IgD-negative memory B cell (primary cell): ENCODE data around the gene STMP1. TPM values are rescaled to one million over a fixed set of nuclear protein-coding genes. Genes with fewer than 3 reads are reported as not detected.
"Not testable (repeated sequence)": the region's sequence is repeated elsewhere in the genome, so short reads cannot be mapped to it uniquely, and the experiment has no call there.

ENCODE experiments used
- H3K27ac Mint-ChIP-seq, 3 donors: one replicate each; pipeline ENCODE4 v1.8.0; 2020 to 2022; ENCODE audit warnings: mild to moderate bottlenecking in 3 of 3, mixed read lengths in 3 of 3, moderate library complexity in 1 of 3
- H3K27me3 Mint-ChIP-seq: one replicate; pipeline ENCODE4 v1.8.0; 2021; ENCODE audit warnings: mixed read lengths
- H3K36me3 Mint-ChIP-seq: one replicate; pipeline ENCODE4 v1.8.0; 2020; ENCODE audit warnings: mild to moderate bottlenecking, mixed read lengths
- H3K4me1 Mint-ChIP-seq, 3 donors: one replicate each; pipeline ENCODE4 v1.8.0; 2020 to 2022; ENCODE audit warnings: mixed read lengths in 3 of 3, mild to moderate bottlenecking in 1 of 3
- H3K4me3 Mint-ChIP-seq, 4 donors: one replicate each; pipeline ENCODE4 v1.8.0; 2020 to 2022; ENCODE audit warnings: mild to moderate bottlenecking in 4 of 4, mixed read lengths in 4 of 4, moderate library complexity in 3 of 4
- H3K9me3 Mint-ChIP-seq, 3 donors: one replicate each; pipeline ENCODE4 v1.8.0; 2020 to 2021; ENCODE audit warnings: mixed read lengths in 3 of 3, mild to moderate bottlenecking in 1 of 3
- polyA plus RNA-seq: library from polyadenylated mRNA; unstranded; fragments of 300-500 nt; fragmentation: Illumina TruSeq; gene quantifications from one replicate; pipeline ENCODE4 v1.2.3, GENCODE V29; 2021

The STMP1 gene
- polyA plus RNA-seq: 43.7 TPM

DNA sequence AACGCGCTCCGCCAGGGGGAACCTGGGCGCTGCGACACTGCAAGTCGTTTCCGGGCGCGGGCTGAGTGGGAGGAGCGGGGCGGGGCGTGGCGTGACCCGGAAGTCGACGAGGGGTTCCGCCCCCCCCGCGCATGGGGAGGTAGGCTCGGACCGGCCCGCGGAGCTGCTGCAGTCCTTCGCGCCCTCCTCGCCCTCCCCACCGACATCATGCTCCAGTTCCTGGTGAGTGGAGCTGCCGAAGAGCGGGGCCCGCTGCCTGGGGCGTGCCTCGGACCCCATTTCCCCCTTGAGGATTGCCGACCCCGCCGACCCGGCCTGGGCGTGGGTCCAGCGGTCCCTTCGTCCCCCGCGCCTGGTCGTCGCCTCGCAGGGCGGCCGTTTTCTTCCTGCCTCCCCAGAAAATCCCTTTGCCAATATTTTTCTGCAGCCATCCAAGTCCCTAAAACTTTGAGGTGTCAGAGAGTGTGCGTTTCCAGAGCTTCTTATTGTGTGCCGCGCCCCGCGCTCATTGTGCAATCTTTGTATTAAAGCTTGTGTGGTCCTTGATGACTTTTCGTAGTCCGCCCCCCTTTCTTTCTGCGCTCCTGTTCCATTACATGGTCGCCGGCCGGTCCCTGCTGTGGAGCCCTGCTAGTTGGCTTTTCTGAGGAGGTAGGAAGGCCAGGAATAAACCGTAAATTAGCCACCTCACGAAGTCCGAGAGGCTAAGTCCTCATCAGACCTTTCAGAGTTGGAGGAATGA is at the start of gene STMP1:
Gene STMP1 (plus strand): TSS at position 142 of the 742 bp plus-strand sequence.
- H3K27me3 Mint-ChIP-seq: no peaks in the 10 kb centered on the region
- H3K9me3 Mint-ChIP-seq: peaks cover 0 to 2% (median 0%) of the 10 kb centered on the region in 3 donors
- H3K27ac Mint-ChIP-seq: peak within 1 kb of the TSS; percentile 51 to 98 (median 93)
- H3K36me3 Mint-ChIP-seq: no peaks in the 10 kb centered on the region
- H3K4me3 Mint-ChIP-seq: peak within 1 kb of the TSS; percentile 94 to 99 (median 97)
- peaks cover 17 to 38% (median 26%) of the 10 kb centered on the region in 3 donors for H3K4me1 Mint-ChIP-seq

DNA sequence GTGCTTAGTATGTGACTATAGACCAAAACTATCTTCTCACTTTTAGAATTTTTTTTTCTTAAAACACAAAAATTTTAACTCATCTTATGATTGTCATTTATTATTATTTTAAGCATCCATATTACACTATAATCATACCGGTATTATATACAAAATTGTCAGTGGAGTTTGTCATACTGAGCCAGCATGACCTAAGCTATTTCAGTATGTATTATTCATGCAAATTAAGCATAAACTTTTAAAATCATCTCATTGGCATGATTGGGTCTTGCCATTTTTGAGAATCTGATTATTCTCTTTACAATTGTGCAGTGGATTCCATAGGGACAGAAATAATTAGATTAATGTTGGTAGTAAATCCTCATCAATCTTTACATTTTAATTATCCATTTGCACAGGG is 46.2 kb upstream of the STMP1 start:
- Mint-ChIP-seq H3K9me3 (no peaks in the 10 kb centered on the region), H3K4me3 (no peak overlapping the region), H3K27me3 (no peaks in the 10 kb centered on the region), H3K27ac (no peak overlapping the region), H3K36me3 (peaks cover 6% of the 10 kb centered on the region), H3K4me1 (no peaks in the 10 kb centered on the region)

GRCh38 chr7:135617781-135618180 is 44.5 kb upstream of the STMP1 start:
- H3K4me3 Mint-ChIP-seq: no peak overlapping the region
- H3K4me1 Mint-ChIP-seq: peaks cover 0 to 1% (median 0%) of the 10 kb centered on the region in 3 donors
- no peaks in the 10 kb centered on the region for H3K27me3 Mint-ChIP-seq
- peak overlapping the region in 1 of 3 donors; percentile 16 for H3K27ac Mint-ChIP-seq
- H3K36me3 Mint-ChIP-seq: peaks cover 6% of the 10 kb centered on the region
- no peaks in the 10 kb centered on the region for H3K9me3 Mint-ChIP-seq

DNA sequence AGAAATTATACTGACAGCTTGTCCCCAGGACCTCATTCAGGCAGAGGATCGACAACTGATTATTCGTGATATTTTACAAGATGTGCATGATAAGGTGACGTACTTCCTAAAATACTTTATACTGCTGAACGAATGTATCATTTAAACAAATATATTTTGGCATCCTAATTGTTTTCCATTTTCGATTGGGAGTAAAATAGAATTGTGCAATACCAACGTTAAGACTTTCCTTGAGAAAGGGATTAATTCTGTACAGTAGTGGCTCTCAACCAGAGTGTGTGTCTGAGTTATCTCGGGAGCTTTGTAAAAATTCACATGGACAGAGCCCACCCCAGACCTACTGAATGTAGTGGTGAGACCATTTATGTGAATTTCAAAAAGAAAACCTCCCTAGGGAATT is 43.8 kb upstream of the STMP1 start:
- H3K9me3 Mint-ChIP-seq: no peaks in the 10 kb centered on the region
- H3K4me1 Mint-ChIP-seq: peaks cover 0 to 1% (median 0%) of the 10 kb centered on the region in 3 donors
- H3K27ac Mint-ChIP-seq: no peak overlapping the region
- H3K27me3 Mint-ChIP-seq: no peaks in the 10 kb centered on the region
- H3K36me3 Mint-ChIP-seq: peaks cover 7% of the 10 kb centered on the region
- H3K4me3 Mint-ChIP-seq: no peak overlapping the region

GRCh38 chr7:135620447-135620846 is 41.9 kb upstream of the STMP1 start:
- H3K27me3 Mint-ChIP-seq: no peaks in the 10 kb centered on the region
- no peak overlapping the region for H3K27ac Mint-ChIP-seq
- peaks cover 5% of the 10 kb centered on the region for H3K36me3 Mint-ChIP-seq
- H3K9me3 Mint-ChIP-seq: no peaks in the 10 kb centered on the region
- H3K4me1 Mint-ChIP-seq: peaks cover 0 to 1% (median 0%) of the 10 kb centered on the region in 3 donors
- H3K4me3 Mint-ChIP-seq: no peak overlapping the region

DNA sequence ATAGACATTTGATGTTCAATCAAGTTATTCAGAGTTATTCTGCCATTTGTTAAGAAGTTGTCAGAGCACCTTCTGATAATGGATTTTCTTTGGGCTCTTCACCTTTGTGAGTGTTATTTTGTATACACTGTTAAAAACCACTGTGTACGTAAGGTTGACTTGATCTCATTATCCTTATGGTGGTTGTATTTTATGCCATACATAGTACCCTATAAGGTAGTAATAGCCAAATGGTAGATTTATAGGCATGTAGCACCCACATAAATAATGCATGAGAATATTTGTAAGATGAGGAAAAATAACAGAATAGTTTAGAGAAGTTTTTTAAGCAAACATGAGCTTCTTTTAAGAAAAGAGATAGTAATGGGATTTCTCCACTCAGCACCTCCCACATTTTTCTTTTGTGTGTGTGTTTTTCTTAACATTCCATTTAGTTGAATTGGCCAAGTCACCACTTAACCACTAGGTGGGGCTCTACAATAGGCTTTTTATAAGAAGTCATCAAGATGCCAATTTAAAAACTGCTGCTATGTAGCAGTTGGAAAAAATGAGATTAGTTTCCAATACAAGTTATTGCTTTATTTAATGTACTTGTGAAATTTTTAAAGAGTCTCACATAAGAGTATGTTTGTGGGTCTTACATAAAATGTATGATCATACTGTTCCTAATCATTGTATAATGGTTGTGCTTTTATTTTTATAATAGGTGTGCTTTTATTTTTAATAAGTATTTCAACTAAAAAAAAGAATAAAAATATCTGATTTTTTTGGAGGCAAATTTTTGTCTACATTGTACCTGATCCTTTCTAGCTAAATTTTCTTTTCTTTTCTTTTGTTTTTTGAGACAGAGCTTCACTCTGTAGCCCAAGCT is 41.1 kb upstream of the STMP1 start:
- H3K36me3 Mint-ChIP-seq: peaks cover 6% of the 10 kb centered on the region
- peaks cover 0 to 1% (median 0%) of the 10 kb centered on the region in 3 donors for H3K4me1 Mint-ChIP-seq
- no peaks in the 10 kb centered on the region for H3K27me3 Mint-ChIP-seq
- no peak overlapping the region for H3K27ac Mint-ChIP-seq
- no peaks in the 10 kb centered on the region for H3K9me3 Mint-ChIP-seq
- no peak overlapping the region for H3K4me3 Mint-ChIP-seq

DNA sequence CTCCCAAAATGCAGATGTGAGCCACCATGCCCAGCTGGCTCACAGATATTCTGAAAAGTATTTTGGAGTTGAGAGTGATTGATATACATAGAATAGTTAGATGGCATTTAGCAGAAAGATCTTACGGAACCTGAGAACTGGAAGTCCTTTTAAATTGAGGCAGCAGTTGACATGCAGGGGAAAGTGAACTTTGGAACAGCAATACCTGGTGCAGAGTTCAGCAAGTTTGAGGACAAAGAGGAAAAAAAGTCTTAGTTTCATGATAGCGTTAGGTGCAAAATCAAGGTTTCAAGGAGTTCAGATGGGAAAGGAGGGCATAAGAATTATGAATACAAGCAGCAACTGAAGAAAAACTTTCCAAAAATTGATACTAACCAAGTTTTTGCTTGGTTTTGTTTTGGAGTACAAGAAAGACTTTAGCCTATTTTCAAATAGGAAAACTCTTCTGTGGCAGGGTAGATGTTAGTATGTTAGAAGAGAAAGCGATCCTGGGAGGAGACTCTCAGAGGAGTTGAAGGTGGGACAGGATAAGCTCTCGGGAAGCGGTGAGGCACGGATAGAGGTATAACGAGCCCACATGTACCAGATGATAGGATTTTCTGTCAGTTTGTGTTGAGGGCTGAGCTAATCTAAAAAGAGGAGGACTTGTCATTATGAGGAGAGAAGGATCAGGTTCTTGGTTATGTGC is 28.0 kb upstream of the STMP1 start:
- Mint-ChIP-seq H3K27ac (peak overlapping the region in 2 of 3 donors; percentile 32 to 79), H3K9me3 (no peaks in the 10 kb centered on the region), H3K4me3 (no peak overlapping the region), H3K27me3 (no peaks in the 10 kb centered on the region), H3K4me1 (peaks cover 0 to 2% (median 0%) of the 10 kb centered on the region in 3 donors), H3K36me3 (peaks cover 10% of the 10 kb centered on the region)

DNA sequence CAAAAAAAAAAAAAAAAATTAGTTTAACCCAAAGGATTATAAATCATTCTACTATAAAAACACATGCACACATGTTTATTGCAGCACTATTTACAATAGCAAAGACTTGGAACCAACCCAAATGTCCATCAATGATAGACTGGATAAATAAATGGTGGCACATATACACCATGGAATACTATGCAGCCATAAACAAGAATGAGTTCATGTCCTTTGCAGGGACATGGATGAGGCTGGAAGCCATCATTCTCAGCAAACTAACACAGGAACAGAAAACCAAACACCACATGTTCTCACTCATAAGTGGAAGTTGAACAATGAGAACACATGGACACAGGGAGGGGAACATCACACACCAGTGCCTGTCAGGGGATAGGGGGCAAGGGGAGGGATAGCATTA is 22.6 kb upstream of the STMP1 start:
- not testable (repeated sequence) for H3K27me3 Mint-ChIP-seq, H3K36me3 Mint-ChIP-seq, H3K9me3 Mint-ChIP-seq, H3K4me1 Mint-ChIP-seq, H3K27ac Mint-ChIP-seq, H3K4me3 Mint-ChIP-seq

DNA sequence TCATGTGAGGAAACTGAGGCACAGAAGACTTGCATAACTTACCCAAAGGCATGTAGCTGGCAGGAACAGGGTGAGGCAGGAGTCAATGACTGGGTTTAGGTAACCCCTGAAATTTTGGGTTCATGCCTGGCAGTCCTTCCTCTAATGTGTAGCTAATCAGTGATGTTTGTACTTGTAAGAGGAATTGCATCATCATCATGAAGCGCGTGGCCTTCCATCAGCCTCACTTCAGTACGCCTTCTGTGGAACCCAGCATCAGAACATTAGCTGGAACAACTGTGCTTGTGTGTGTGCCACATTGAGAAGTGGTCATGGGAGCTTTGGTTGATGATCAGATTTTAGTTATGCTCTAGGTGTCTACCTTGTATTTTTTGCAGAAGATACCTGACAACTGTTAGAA is 18.2 kb upstream of the STMP1 start:
- H3K27ac Mint-ChIP-seq: no peak overlapping the region
- H3K9me3 Mint-ChIP-seq: no peaks in the 10 kb centered on the region
- H3K36me3 Mint-ChIP-seq: peaks cover 4% of the 10 kb centered on the region
- no peaks in the 10 kb centered on the region for H3K4me1 Mint-ChIP-seq
- H3K4me3 Mint-ChIP-seq: no peak overlapping the region
- no peaks in the 10 kb centered on the region for H3K27me3 Mint-ChIP-seq

GRCh38 chr7:135644729-135645128 is 17.6 kb upstream of the STMP1 start:
- Mint-ChIP-seq H3K36me3 (peaks cover 4% of the 10 kb centered on the region), H3K27ac (no peak overlapping the region), H3K27me3 (no peaks in the 10 kb centered on the region), H3K4me1 (no peaks in the 10 kb centered on the region), H3K4me3 (no peak overlapping the region), H3K9me3 (no peaks in the 10 kb centered on the region)

DNA sequence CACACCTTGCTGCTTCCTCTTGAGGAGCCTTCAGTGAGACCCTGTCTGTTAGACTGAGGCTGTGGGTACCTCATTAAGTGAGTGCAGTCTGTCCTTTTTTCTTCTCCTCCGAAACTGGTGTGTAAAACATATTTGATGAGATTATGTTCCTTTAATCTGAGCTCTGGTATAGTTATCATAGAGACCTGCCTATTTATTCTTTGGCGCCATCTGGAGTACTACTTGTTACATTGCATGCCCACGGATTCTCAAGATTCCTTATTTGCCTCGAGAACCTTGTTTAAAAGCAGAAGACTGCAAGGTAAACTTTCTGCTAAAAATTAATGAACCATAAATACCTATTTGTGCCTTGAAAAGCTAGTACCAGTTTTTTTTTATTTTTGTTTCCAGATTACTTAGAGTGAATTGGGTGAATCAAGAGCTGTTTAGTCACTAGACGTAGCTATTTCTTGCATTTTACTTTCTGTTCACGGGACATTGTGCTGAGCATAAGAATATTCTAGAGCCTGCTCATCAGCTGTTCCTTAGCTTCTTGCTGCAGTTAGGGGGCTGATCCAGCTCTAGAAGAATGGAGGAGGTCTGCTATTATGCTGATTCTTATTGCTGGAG is 16.9 kb upstream of the STMP1 start:
- H3K27ac Mint-ChIP-seq: no peak overlapping the region
- H3K4me1 Mint-ChIP-seq: no peaks in the 10 kb centered on the region
- peaks cover 4% of the 10 kb centered on the region for H3K36me3 Mint-ChIP-seq
- no peaks in the 10 kb centered on the region for H3K27me3 Mint-ChIP-seq
- H3K4me3 Mint-ChIP-seq: no peak overlapping the region
- H3K9me3 Mint-ChIP-seq: no peaks in the 10 kb centered on the region

DNA sequence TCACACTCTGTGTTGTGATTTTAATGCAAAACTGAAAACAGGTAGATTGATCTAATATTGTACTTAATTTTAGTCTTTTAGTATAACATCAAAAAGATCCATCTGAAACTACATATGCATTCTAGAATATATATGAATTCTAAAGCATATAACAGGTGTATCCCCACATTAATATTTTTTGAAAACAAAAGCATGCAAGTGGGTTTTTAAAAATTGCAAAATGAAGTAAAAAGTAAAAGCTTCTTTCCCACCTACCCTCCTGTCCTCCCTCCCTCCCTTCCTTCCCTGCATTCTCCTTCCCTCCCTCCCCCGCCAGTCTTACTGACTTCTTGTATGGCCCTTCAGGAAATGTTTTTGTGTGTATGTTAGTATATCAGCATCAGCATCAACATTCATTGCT is 14.6 kb upstream of the STMP1 start:
- H3K4me1 Mint-ChIP-seq: no peaks in the 10 kb centered on the region
- peaks cover 1% of the 10 kb centered on the region for H3K36me3 Mint-ChIP-seq
- H3K27ac Mint-ChIP-seq: no peak overlapping the region
- no peaks in the 10 kb centered on the region for H3K27me3 Mint-ChIP-seq
- no peaks in the 10 kb centered on the region for H3K9me3 Mint-ChIP-seq
- no peak overlapping the region for H3K4me3 Mint-ChIP-seq

DNA sequence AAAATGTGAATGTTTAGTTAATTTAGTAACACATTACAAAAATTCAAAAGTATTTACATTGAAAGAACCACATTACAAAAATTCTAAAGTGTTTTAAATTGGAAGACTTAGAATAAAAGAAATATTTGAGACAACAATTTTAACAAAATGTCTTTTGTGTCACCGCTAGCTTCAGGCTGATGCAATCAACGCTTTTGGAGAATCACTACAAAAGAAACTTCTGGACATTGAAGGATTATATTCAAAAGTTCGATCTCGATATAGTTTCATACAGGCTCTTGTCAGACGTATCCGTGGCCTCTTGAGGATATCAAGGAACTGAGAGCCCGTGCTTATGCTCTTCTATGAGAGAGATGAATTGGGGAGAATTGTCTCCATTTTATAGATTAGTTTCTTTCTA is 14.1 kb upstream of the STMP1 start:
- Mint-ChIP-seq H3K36me3 (peaks cover 1% of the 10 kb centered on the region), H3K4me1 (no peaks in the 10 kb centered on the region), H3K27ac (peak overlapping the region in 1 of 3 donors; percentile 63), H3K9me3 (no peaks in the 10 kb centered on the region), H3K4me3 (no peak overlapping the region), H3K27me3 (no peaks in the 10 kb centered on the region)

DNA sequence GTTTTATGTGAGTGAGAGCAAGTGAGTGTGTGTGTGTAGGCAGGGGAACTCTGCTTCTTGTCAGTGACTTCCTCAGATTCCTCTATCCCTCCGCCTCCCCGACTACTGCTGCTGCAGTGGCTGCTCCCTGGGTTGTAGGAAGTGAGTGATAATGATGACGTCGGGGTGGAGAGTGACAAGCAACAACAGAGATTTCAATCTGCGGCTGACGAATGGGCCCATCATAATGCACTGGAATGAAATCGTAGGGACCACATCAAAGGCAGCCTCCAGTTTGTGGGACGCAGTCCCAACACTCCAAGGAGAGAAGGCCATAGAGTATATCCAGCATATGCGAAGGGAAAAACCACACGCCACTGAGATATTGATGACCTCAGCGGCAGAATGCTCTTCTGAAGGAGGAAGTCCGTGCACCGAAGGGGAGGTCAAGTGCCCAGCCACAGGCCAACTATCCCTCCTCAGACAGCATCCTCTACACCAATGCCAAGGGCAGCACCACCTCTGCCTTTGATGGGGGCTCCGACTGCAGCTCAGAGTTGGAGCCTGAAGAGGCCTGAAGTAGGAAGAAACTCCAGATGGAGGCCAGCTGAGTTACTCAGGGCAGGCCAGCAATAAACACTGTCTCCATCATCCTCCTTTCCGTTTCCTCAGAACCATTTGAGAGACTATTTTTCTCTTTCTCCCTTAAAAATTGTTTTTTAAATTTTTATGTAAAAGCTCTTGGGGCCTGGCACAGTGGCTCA is 11.3 kb upstream of the STMP1 start:
- Mint-ChIP-seq H3K36me3 (no peaks in the 10 kb centered on the region), H3K4me1 (no peaks in the 10 kb centered on the region), H3K9me3 (no peaks in the 10 kb centered on the region), H3K27me3 (no peaks in the 10 kb centered on the region), H3K27ac (peak overlapping the region in 1 of 3 donors; percentile 5), H3K4me3 (no peak overlapping the region)
